ENCODE data around the gene OCIAD2.
"Not testable (repeated sequence)": the region's sequence is repeated elsewhere in the genome, so short reads cannot be mapped to it uniquely, and the experiment has no call there.

Gene OCIAD2

GRCh38 chr4:48854982-48855381 lies 51.6 kb downstream of the OCIAD2 start:
- no peak for DNase-seq (ENCODE audit: low read depth in 2 of 2, low spot score in 1 of 2)

- no peak for DNase-seq (ENCODE audit: low read depth in 2 of 2, low spot score in 1 of 2)
These were observed 52.2 kb downstream of the OCIAD2 start for GRCh38 chr4:48854395-48854683.

- no peak for DNase-seq (ENCODE audit: low read depth in 2 of 2, low spot score in 1 of 2)
These were observed 52.8 kb downstream of the OCIAD2 start for GRCh38 chr4:48853604-48854394.

GRCh38 chr4:48851651-48852050 lies 54.9 kb downstream of the OCIAD2 start:
- no peak for DNase-seq (ENCODE audit: low read depth in 2 of 2, low spot score in 1 of 2)

- DNase-seq (ENCODE audit: low read depth in 2 of 2, low spot score in 1 of 2), result not testable (repeated sequence)
These were observed 57.8 kb downstream of the OCIAD2 start for GRCh38 chr4:48848799-48849198.

GRCh38 chr4:48844843-48845242 lies 61.7 kb downstream of the OCIAD2 start:
- DNase-seq (ENCODE audit: low read depth in 2 of 2, low spot score in 1 of 2), result no peak

GRCh38 chr4:48841045-48841827 lies 65.3 kb downstream of the OCIAD2 start:
- DNase-seq (ENCODE audit: low read depth in 2 of 2, low spot score in 1 of 2), result no peak

GRCh38 chr4:48836658-48837057 lies 69.9 kb downstream of the OCIAD2 start:
- no peak for DNase-seq (ENCODE audit: low read depth in 2 of 2, low spot score in 1 of 2)

All from stimulated activated CD8-positive, alpha-beta memory T cell treated with anti-CD3 and anti-CD28 coated beads, Interleukin-4, amount 100 ng/mL, for 1 hour (primary cell).